HG03342 (cell line): ENCODE results near the gene LEF1.

Experiments
- ATAC-seq: cut with Tn5 transposase; IDR thresholded peaks from one replicate; pipeline ENCODE4 v1.9.1; 2021; ENCODE audit warnings: mild to moderate bottlenecking, moderate library complexity; ENCODE audit not compliant: unreplicated experiment

The LEF1 gene

DNA sequence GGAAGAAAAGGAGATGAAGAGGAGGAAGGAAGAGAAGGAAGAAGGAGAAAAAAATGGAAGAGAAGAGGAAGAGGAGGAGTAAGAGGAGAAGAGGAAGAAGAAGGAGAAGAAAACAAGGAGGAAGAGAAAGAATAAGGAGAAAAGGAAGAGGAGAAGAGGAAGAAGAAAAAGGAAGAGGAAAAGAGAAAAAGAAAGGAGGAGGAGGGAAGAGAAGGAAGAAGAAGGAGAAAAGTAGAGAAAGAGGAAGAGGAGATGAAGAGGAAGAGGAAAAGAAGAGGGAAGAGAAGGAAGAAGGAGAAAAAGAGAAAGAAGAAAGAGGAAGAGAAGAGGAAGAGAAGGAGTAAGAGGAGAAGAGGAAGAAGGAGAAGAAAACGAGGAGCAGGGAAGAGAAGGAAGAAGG lies 11.8 kb upstream of the LEF1 start:
- ATAC-seq: no peak

DNA sequence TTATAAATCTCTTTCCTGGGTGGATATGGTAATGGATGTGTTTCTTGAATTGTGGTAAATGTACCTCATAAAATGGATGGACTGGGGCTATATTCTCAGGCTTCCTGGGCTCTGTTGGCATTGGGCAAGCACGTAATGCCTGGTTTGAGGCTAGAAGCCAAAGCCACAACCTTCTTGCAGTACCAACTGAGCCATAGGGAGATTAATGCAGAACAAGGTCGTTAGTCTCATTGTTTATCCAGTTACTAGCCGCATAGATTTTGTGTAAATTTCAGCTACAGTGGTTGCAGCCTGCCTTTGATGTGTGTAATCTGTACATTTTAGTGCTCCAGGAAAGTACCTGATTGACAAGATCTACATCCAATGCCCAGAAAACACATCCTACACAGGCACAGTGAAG lies 7.2 kb upstream of the LEF1 start:
- ATAC-seq: no peak

DNA sequence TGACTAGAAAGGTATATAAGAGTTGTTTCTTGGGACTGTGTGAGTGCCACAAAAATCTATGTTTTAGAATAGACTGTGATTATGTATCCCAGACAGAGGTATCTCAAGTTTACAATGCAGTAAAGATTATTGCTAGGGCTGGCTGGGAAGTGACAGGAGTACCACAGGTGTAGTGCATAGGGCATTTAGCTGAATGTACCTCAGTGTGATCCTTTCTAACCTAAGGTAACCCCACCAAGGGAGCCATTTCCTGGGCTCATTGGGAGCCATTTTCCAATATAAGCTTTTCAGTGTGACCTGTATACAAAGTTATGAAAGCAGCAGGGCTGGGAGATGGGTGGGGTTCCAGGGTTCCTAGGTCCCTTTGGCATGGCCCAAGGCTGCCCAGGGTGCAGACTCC lies 6.1 kb upstream of the LEF1 start:
- no peak for ATAC-seq

DNA sequence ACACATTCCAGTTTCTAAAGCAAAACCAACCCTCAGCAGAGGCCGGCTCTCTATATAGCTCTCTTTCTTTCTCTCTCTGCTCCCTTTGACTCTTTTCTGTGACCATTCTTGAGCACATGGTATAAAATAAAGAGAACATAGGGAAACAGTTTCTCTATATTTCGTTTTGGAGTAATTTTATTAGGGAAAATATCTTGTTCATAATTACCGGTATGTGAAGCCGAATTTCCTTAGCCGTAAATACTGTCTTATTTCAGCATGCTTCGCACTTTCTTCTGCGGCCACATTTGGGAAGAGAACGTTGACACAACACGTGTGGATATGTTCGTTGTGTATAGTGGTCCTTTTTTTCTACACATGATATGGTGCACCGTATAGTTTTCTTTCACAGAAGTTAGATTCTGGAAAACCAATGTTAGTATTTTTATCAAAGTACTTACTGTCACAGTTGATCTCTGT lies 4.9 kb upstream of the LEF1 start:
- ATAC-seq: no peak

DNA sequence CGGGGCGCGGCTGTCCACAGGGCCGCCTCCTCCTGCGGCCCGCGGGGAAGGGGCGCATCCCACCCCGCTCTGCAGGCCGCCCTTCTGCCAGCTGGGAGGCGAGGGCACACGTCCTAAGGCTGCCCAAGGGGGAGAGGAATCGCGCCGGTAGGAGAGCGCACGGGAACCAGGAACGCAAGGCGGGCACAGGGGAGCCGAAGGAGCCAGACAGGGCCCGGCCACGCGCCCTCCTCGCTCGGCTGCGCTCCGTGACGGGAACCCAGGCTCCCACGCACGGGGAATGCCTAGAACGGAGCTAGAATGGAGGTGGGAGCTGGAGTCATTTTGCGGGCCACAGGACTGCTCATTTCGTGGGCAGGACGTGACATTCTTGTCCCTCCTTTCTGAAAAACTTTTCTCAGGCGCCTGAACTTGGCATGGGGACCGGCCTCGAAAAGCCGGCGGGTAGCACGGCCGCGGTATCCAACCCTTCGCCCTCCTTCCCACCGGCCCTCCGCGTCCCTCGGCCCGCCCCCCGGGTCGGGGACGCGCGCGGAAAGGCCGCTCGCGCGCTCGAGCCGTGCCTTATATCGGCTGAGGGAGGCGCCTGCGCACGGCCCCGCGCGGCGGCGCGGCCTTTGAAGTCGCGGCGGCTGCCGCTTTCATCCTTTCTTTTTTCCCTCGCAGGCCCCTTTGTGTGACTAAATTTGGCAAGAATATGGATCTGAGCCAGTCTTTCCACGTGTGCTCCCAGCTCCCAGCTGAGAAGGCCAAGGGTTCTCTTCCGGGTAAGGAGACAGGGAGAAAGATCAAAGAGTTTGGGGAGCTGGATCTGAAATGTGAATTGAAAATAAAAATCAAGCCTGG lies 4.2 kb upstream of the LEF1 start:
- peak; percentile 48 for ATAC-seq

DNA sequence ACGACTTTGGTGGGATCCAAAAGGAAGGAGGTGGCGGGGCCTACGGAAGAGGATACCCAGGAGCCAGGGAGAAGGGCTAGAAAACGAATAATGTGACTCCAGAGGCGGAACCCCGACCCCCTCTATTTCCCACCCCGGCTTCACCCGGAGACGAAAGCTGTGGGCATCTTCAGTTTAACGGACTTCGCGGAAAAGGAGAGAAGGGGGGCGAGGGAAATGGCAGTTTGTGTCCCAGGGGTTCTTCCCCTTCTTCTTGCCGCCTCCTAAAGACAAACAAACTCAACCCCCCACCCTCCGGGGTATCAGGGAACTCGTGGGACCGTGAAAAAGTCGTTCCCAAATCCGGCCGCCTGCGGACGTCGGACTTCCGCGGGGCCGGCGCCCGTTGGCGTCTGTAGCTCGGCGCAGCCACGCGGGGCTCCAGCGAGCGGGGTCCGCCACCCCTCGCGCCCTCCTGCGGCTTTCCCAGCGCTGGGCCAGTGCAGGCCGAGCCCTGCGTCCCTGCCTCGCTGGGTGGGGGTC lies 3.6 kb upstream of the LEF1 start:
- ATAC-seq: peak; percentile 27

DNA sequence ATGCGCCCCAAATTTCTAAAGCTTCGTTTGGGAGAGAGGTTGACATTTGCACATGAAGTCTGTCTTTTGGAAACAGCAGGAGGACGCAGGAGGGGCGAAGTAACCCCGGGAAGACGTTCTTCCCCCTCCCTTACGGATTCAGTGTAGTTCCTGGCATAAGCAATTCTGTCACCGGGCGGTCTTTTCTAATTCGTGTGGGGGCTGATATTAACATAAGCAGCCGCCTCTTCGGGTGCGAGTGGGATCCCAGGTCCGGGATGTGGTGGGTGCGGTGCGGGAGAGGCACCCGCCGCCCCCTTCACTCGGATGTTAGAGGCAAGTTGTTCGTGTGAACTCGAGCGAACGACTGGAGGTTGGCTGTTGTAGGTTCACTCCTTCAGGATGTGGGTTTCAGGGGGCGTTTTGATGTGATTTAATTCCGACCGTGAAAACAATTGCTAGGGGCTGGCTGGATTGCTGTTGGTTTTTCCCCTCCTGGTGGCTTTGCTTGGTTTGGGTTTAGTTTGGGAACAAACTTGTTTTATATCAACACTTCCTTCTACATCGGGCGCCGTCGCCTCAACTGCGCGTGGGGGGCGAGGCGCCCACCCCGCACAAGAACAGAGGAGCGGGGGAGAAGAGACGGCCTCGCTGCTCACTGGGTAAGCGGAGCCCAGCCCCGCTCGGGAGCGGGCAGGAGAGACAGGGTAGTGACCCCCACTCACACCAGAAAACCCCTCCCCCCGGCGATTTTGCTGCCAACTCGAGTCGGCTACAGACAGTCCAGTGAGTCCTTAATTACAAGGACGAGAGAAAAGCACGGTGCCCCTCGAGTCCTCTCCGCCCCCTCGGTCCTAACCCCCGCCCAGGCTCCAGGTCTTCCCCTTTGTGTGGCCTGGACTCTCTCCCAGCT lies 2.9 kb upstream of the LEF1 start:
- ATAC-seq: no peak

DNA sequence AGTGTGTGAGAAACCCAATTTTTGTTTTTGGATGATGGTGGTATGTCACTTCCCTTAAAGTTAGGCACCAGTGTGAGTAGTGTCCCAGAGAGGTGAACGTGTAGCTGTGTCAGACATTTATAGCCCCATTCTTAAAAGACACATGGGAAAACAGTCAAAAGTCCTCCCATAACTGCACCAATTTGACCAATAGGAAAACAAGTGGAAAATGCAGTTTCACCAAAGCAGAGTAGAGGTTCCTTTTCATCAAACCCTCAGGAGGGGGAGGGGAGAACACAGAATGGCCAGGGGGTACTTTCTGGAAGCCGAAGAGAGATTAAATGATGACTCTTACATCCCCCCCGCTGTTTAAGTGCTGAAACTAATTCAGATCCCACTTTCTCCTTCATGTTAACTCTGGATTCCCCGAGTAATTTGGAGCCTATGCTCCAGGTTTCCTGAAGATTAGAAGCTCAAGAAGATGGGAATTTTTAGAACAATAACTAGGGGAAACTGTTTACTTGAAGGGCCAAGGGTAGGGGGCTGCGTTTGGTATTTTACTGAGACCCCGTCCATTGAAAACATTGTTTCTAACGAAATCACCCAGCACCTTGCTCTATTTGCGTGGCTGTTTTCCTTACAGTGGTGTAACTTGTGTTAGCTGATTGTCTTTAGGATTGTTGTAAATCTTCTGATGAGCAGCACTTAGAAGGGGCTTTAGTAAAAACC lies 2.1 kb upstream of the LEF1 start:
- no peak for ATAC-seq

DNA sequence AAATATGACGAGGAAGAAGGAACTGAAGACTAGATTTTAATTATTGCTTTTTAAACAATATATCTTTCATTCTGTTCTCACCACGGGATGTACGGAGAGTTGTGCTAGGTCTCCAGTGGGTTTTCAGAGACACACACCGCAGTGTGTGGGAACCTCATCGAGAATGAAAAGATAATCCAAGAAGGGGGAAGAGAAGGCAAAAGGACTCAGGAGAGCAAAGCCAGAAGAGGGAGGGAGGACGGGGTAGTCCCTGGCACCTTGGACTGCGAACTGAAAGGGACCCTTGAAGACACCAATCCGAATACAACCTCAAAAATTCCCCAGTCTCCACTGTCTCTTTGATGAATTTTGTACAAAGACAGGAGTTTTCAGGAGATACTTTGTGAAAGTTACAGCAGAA lies 932 bp upstream of the LEF1 start:
- ATAC-seq: no peak

DNA sequence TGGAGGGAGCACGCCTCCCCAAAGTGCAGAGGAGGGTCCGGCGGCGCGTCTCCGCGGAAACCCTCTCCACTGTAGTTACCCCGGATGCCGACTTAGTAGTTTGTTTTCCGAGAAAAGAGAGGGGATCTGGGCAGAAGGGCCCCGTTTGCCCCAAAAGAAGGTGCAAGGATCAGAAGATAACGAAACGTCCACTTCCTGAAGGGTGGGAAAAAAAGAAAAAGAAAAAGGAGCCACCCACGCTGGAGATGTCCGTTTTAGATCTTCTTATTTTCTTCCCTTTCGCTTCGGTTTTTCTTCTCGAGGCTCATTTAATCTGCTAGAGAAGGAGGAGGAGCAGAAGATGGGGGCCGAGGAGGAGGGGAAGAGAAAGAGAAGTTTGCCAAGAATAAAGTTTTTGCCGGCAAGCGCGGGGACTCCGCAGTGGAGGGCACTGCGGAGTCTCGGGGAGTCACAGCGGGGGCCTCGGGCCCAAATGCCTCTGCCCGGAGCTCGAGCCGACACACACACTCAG lies 517 bp downstream of the LEF1 start:
- ATAC-seq: no peak

DNA sequence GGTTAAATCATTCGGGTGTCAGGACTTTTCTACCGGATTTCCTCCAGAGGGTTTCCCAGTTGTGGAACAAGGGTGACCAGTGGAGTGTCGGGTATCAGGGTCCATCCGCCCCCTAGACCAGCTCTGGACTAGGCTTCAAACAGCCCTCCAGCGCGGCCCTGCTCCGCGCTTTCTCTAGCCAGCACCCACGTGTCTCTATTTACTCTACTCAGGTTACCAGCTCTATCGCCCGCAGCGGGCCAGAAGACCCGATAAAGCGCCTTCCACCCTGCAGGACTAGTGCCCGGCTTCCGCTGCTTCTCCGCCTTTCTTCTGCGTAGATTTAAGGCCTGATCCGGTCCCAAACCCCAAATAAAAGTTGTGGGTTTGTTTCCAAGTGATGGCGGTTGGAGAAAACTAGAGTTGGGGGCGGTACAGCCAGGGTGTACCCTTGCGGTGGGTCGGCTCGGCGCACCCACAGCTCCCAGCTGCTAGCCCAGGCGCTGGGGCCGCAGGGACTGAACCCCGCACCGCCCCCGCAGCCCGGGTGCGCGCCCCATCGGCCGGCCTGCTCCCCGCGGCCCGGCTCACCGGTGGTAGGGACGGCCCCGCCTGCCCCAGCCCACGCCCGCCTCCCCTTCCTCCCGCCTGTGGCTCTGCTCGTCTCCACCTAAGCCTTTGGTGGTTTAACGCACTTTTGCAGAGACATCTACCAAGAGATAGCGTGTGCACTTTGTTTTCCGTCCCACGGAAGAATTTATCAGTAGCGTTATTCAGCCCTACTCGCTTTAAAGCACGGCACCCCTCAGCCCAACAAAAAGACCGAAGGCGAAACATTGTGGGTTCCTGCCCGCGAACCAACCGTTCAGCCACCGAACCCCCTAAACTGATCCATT lies 2.1 kb downstream of the LEF1 start:
- ATAC-seq: peak; percentile 32

DNA sequence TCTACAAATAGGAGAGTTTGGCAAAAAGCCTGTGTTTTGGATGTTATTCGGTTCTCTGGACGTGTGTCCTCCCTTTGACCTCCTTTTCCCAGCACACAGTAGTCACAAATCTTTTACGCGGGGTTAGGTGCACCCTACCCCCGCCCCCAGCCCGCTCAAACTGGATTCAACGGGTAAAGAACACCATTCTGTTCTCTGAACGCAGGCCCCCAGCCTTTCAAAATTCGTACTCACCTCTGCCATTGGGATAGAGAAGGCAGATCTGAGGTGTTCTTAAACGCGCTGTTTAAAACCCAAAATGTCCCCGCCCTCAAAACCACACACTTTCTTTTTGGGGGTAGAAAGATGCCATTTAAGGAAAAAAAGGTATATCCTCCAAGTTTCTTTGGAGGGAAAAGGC lies 2.7 kb downstream of the LEF1 start:
- ATAC-seq: no peak

DNA sequence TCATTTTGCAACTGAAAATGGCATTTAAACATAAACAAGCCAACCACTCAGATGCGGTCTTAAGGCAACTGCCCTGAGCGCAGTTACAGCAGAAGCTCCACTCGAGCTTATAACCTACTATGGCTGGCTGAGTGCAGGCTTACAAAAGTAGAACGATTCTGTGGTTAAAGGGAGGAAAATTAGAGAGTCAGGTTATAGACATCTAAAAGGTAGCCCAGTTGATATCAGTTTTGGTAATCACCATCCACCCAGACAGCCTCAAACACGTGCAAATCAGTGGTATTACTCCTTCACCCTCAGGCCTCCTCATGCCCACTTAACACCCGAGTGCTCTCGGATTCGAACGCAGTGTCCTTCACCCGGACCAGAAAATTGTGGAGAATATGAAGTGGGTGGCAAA lies 3.1 kb downstream of the LEF1 start:
- ATAC-seq: no peak

DNA sequence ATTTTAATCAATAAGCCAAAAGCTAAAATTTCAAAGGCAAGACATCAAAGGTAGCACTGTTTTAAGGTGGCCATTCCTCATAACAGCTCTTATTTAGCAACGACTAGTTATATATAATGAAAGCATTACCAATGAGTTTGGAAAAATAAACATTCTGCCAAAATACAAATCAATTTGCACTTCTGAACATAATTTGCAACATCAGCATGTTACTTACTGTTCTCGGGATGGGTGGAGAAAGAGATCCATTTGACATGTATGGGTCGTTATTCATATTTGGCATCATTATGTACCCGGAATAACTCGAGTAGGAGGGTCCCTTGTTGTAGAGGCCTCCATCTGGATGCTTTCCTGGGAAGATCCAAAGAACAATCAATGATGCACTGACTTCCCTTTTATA lies 5.4 kb downstream of the LEF1 start:
- no peak for ATAC-seq

DNA sequence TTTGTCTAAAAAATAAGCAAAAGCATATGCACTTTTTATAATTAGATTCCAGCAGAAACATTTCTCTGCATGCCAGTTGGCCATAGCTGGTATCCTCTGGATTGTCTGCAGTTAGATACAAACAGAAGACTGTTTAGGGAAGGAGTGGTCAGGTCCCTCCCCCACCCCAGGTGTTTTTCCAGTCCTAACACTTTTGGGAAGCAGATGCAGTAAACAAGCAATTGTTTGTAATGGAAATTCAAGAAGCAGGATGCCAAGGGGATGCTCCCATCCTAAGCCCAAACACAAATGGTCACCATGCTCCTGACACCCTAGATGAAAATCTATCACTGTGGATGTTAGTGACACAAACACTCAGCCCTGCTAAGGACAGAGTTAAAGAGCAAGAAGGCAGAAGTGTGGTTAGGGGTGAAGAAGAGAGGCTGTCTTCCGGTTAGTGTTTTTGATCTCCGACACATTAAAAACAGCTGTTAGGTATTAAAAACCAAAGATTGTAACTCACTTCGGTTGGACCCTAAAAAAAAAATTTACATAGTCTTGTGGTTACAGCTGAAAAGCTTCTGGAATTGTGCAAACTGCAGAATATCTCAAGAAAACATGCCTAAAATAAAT lies 7.9 kb downstream of the LEF1 start:
- no peak for ATAC-seq

DNA sequence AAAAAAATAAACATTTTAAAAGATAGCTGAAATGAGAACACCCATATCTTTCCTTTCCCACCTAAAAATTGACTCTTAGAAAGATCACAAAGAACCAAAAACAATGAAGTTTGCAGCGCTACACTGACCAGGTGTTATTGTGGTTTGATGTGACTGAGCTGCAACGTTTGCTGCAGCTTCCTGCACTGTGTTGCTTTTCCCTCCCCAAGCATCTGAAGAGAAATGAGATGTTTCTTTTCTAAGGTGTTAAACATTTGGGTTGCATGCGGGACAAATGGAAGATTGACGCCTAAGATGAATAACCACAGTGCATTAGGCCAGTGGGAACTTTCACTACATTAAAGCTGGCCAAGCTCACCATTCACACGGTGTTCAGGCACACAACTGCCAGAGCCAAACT lies 8.9 kb downstream of the LEF1 start:
- ATAC-seq: no peak

DNA sequence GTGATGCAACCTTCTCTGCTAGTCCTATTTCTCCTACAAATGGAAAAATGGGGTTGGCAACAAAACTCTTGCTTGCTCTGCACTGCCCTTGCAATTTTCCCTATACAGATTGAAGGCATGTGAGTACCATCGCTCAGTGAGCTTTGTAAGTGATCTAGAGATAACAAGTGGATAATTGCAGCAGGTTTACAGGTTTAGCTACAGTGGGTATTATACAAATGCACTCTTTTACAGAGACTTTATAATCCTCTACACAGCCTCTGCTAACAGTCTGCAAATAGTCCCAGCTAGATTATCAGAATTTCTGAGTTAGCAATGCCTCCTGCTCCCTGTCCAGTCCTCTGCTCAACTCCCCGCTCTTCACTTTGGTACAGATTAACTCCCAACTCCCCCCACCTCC lies 11.1 kb downstream of the LEF1 start:
- no peak for ATAC-seq

DNA sequence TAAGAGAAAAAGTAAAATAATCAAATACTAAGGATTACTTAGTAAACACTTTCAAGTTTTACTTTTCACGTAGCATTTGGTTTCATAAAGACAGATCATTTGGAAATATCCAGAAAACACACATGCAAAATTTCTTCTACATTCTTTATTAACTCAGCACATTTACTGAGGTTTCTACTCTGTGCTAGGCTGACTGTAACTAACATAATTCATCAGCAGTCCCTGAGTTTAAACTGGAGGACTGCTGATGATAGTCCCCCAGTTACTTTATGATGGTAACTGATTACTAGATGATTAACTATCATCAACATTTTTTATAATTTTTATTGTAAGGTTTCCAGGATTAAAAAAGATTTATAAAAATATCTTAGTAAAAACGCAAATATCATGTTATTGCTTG lies 12.3 kb downstream of the LEF1 start:
- ATAC-seq: no peak

DNA sequence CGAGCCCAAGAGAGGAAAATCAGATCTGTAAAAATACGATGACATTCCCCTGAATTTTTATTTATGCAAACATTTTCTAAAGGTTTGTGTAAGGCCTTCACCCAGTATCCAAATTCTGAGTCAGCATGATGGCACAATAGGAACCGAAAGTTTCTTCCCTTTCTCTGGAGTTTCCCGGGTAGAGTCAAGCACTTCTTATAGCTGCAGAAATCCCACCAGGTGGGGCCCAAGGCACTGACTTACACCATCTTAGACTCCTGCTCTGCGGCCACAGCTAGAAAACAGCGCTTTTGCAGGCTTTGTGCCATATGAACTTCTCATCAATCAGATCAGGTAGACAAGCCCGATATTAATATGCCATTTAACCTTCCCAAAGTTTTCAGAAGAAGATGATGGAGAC lies 13.4 kb downstream of the LEF1 start:
- peak; percentile 54 for ATAC-seq

DNA sequence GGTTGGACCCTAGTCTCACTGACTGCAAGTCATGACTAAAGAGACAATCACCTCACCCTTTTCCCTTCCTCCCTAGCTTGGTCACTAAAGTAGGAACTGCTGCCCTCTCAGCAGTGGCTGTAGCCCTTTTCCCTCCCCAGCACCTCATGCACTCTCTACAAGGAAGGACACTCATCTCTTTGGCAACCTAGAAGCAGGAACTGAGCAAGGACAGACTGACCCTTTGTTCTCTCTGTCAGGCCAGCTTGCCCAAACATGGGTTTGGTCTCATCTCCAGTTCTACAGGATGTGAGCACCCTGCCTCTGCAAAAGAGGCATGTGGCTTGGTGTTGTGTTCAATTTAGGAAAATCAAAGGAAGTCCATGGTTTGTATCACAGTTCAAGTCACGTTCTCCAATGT lies 15.8 kb downstream of the LEF1 start:
- ATAC-seq: no peak
